GM23338 (cell line): ENCODE measurements around the gene COPB2. TPM values are rescaled to one million over a fixed set of nuclear protein-coding genes. Genes with fewer than 3 reads are reported as not detected.

Experiments
- ATAC-seq: fragments of 200-7000 bp; cut with Tn5 transposase; 3 replicates; pipeline ENCODE4 v1.9.1; 2020
- DNase-seq: peaks from one replicate; pipeline ENCODE4 v3.0.0-alpha.2; 2015; ENCODE audit warnings: low spot score
- H2AFZ ChIP-seq: fragments of 200-600 bp; sonication (generic); 2 replicates; pipeline ENCODE4 v1.8.0; 2016; ENCODE audit warnings: antibody characterized with exemption, mild to moderate bottlenecking, moderate library complexity
- H3F3A ChIP-seq: fragments of 200-600 bp; sonication (generic); replicated peaks from 2 replicates; pipeline ENCODE4 v1.8.0; 2017; ENCODE audit warnings: antibody characterized with exemption, mixed run types, low read depth
- H3K27ac ChIP-seq: fragments of 200-600 bp; sonication (generic); 2 replicates; pipeline ENCODE4 v1.6.1; 2016; ENCODE audit warnings: low read depth
- H3K27me3 ChIP-seq: fragments of 200-600 bp; sonication (generic); 2 replicates; pipeline ENCODE4 v1.8.0; 2016; ENCODE audit warnings: mild to moderate bottlenecking, mixed run types, moderate library complexity; ENCODE audit not compliant: insufficient read depth
- H3K36me3 ChIP-seq: fragments of 200-600 bp; sonication (generic); 2 replicates; pipeline ENCODE4 v1.8.0; 2016; ENCODE audit warnings: mild to moderate bottlenecking; ENCODE audit not compliant: insufficient read depth
- H3K4me1 ChIP-seq: fragments of 200-600 bp; sonication (generic); 2 replicates; pipeline ENCODE4 v1.8.0; 2016; ENCODE audit warnings: mild to moderate bottlenecking, moderate library complexity; ENCODE audit not compliant: insufficient read depth
- H3K4me2 ChIP-seq: fragments of 200-600 bp; sonication (generic); 2 replicates; pipeline ENCODE4 v1.7.1; 2017; ENCODE audit warnings: mixed run types
- H3K4me3 ChIP-seq: fragments of 200-600 bp; sonication (generic); 2 replicates; pipeline ENCODE4 v1.6.1; 2016; ENCODE audit warnings: mixed run types
- H3K79me2 ChIP-seq: fragments of 200-600 bp; sonication (generic); replicated peaks from 2 replicates; pipeline ENCODE4 v1.8.0; 2017; ENCODE audit warnings: mild to moderate bottlenecking; ENCODE audit not compliant: insufficient read depth
- H3K9me2 ChIP-seq: fragments of 200-600 bp; sonication (generic); 2 replicates; pipeline ENCODE4 v1.8.0; 2017; ENCODE audit not compliant: insufficient read depth
- H4K20me1 ChIP-seq: fragments of 200-600 bp; sonication (generic); replicated peaks from 2 replicates; pipeline ENCODE4 v1.8.0; 2017; ENCODE audit warnings: mild to moderate bottlenecking; ENCODE audit not compliant: insufficient read depth
- H3K27ac Mint-ChIP-seq: 2 replicates; pipeline ENCODE4 v1.8.0; 2020; ENCODE audit warnings: inconsistent platforms, mild to moderate bottlenecking, moderate library complexity, mixed read lengths
- H3K27me3 Mint-ChIP-seq: 3 replicates; pipeline ENCODE4 v1.8.0; 2022; ENCODE audit warnings: low read depth, mild to moderate bottlenecking, moderate library complexity, mixed read lengths, inconsistent platforms; ENCODE audit not compliant: insufficient read depth, poor library complexity
- H3K36me3 Mint-ChIP-seq: 3 replicates; pipeline ENCODE4 v1.8.0; 2021; ENCODE audit warnings: low read depth, mild to moderate bottlenecking, inconsistent platforms, moderate library complexity, mixed read lengths
- H3K4me1 Mint-ChIP-seq: 3 replicates; pipeline ENCODE4 v1.8.0; 2020; ENCODE audit warnings: mild to moderate bottlenecking, inconsistent platforms, mixed read lengths
- H3K4me3 Mint-ChIP-seq: 3 replicates; pipeline ENCODE4 v1.8.0; 2021; ENCODE audit warnings: moderate library complexity, mild to moderate bottlenecking, inconsistent platforms, mixed read lengths
- H3K9me3 Mint-ChIP-seq: 3 replicates; pipeline ENCODE4 v1.8.0; 2020; ENCODE audit warnings: moderate library complexity, mild to moderate bottlenecking, inconsistent platforms, mixed read lengths
- CREB1 ChIP-seq: fragments of 250-450 bp; sonication (Bioruptor Pico); IDR thresholded peaks from 2 replicates; pipeline ENCODE4 v1.5.0; 2020; ENCODE audit warnings: low read depth, mild to moderate bottlenecking, moderate library complexity
- CTCF ChIP-seq, 2 experiments: fragments of 200-600 bp in 1 of 2; sonication (generic) in 1 of 2; conservative IDR thresholded peaks; 2 replicates each; pipeline versions ENCODE4 v1.5.1 to v1.6.1; 2016 to 2017; ENCODE audit warnings: antibody characterized with exemption in 2 of 2, low read depth in 2 of 2, mild to moderate bottlenecking in 2 of 2, moderate library complexity in 1 of 2
- ETS1 ChIP-seq: IDR thresholded peaks from 2 replicates; pipeline ENCODE4 v1.6.1; 2016; ENCODE audit warnings: antibody characterized with exemption
- JUNB ChIP-seq: IDR thresholded peaks from one replicate; pipeline ENCODE4 v1.6.1; 2016; ENCODE audit warnings: antibody characterized with exemption; ENCODE audit not compliant: unreplicated experiment
- NANOG ChIP-seq: IDR thresholded peaks from 2 replicates; pipeline ENCODE4 v1.6.1; 2016; ENCODE audit warnings: antibody characterized with exemption, borderline replicate concordance
- POLR2AphosphoS5 ChIP-seq: IDR thresholded peaks from 2 replicates; pipeline ENCODE4 v1.6.1; 2016; ENCODE audit warnings: antibody characterized with exemption, low read depth
- REST ChIP-seq: IDR thresholded peaks from one replicate; pipeline ENCODE4 v1.6.1; 2018; ENCODE audit warnings: antibody characterized with exemption; ENCODE audit not compliant: unreplicated experiment
- STAT1 ChIP-seq: IDR thresholded peaks from one replicate; pipeline ENCODE4 v1.6.1; 2016; ENCODE audit warnings: antibody characterized with exemption; ENCODE audit not compliant: unreplicated experiment
- ZNF114 ChIP-seq: fragments of 250-450 bp; sonication (Bioruptor Pico); IDR thresholded peaks from 2 replicates; pipeline ENCODE4 v1.5.0; 2020; ENCODE audit warnings: mild to moderate bottlenecking, moderate library complexity
- polyA plus RNA-seq: library from polyadenylated mRNA; unstranded; fragments of >200 nt; fragmentation: Nextera tagmentation; extraction: Ambion mirVana; gene quantifications from 2 replicates; pipeline ENCODE4 v1.2.1, GENCODE V29; 2016
- total RNA-seq: library from RNA; depleted of rRNA; stranded (reverse); fragments of >200 nt; shearing (Covaris generic); gene quantifications from 2 replicates; pipeline ENCODE4 v1.2.3, GENCODE V29; 2014

COPB2 gene
- total and polyA plus RNA-seq, 2 experiments from 2014 or later = 48.2 to 89.1 TPM

- H3K36me3 ChIP-seq = no peaks in the 10 kb centered on the region; the same call in 1 of the 2 replicates
- no peak for TF ChIP-seq CTCF (conservative IDR thresholded peaks at IDR 0.05; ENCODE audit: low read depth in 2 of 2)
- TF ChIP-seq ETS1 = no peak
- TF ChIP-seq CREB1 (CRISPR knock-in tag) = no peak
- TF ChIP-seq JUNB = no peak
- TF ChIP-seq ZNF114 (CRISPR knock-in tag) = no peak
- H3K4me3 ChIP-seq = no peak overlapping the region
- ATAC-seq (no peak), DNase-seq (no peak)
- Mint-ChIP-seq H3K4me1 (no peaks in the 10 kb centered on the region), H3K4me3 (no peak overlapping the region), H3K36me3 (no peaks in the 10 kb centered on the region), H3K9me3 (peaks cover 11% of the 10 kb centered on the region), H3K27me3 (peaks cover 2% of the 10 kb centered on the region), H3K27ac (no peak overlapping the region)
- H3K9me2 ChIP-seq = no peaks in the 10 kb centered on the region
- H4K20me1 ChIP-seq = no peaks in the 10 kb centered on the region
- no peak overlapping the region for H3K4me2 ChIP-seq
- no peak overlapping the region for H3K27ac ChIP-seq
- H3K4me1 ChIP-seq = no peaks in the 10 kb centered on the region
- no peaks in the 10 kb centered on the region for H3F3A ChIP-seq
- no peaks in the 10 kb centered on the region for H3K27me3 ChIP-seq
- H2AFZ ChIP-seq = no peak overlapping the region
- H3K79me2 ChIP-seq = no peaks in the 10 kb centered on the region
Observed at GRCh38 chr3:139418144-139418543, 28.7 kb upstream of the COPB2 start.

GRCh38 chr3:139416275-139416674 lies 26.8 kb upstream of the COPB2 start:
- H3K4me2 ChIP-seq = no peak overlapping the region
- no peak overlapping the region for H3K4me3 Mint-ChIP-seq
- no peak for ATAC-seq
- H2AFZ ChIP-seq = no peak overlapping the region
- no peak for DNase-seq
- H3K27ac ChIP-seq = no peak overlapping the region
- H3K4me3 ChIP-seq = no peak overlapping the region
- H3K36me3 ChIP-seq = no peaks in the 10 kb centered on the region; the same call in 1 of the 2 replicates
- no peak overlapping the region for H3K27ac Mint-ChIP-seq
- no peaks in the 10 kb centered on the region for H3K4me1 Mint-ChIP-seq
- H3K27me3 ChIP-seq = no peaks in the 10 kb centered on the region
- H3K9me3 Mint-ChIP-seq = peaks cover 20% of the 10 kb centered on the region
- peaks cover 2% of the 10 kb centered on the region for H3K27me3 Mint-ChIP-seq
- H3K36me3 Mint-ChIP-seq = no peaks in the 10 kb centered on the region; the same call in 2 of the 3 replicates
- no peaks in the 10 kb centered on the region for H3K4me1 ChIP-seq
- no peak for TF ChIP-seq CTCF (conservative IDR thresholded peaks at IDR 0.05; ENCODE audit: low read depth in 2 of 2)
- TF ChIP-seq NANOG = no peak
- TF ChIP-seq ETS1 = no peak
- no peak for TF ChIP-seq REST
- TF ChIP-seq STAT1 = no peak
- no peak for TF ChIP-seq POLR2AphosphoS5
- no peaks in the 10 kb centered on the region for H3K79me2 ChIP-seq
- H3K9me2 ChIP-seq = no peaks in the 10 kb centered on the region
- no peaks in the 10 kb centered on the region for H3F3A ChIP-seq
- no peaks in the 10 kb centered on the region for H4K20me1 ChIP-seq
